IPS-20b (cell line): Measurements from ENCODE around the gene L1CAM.

Experiments
- H3K27ac ChIP-seq: one replicate; pipeline ENCODE4 v1.5.1; 2013; ENCODE audit warnings: low read length
- H3K27me3 ChIP-seq: 2 replicates; pipeline ENCODE4 v1.6.1; 2013; ENCODE audit warnings: mild to moderate bottlenecking, low read length, inconsistent platforms; ENCODE audit not compliant: insufficient read depth
- H3K36me3 ChIP-seq: 2 replicates; pipeline ENCODE4 v1.6.1; 2013; ENCODE audit warnings: low read depth, mild to moderate bottlenecking, inconsistent platforms, low read length, moderate library complexity; ENCODE audit not compliant: insufficient read depth
- H3K4me1 ChIP-seq: 2 replicates; pipeline ENCODE4 v1.6.1; 2013; ENCODE audit warnings: mild to moderate bottlenecking, control low read depth, inconsistent platforms, low read length, moderate library complexity; ENCODE audit not compliant: insufficient read depth
- H3K4me3 ChIP-seq: 2 replicates; pipeline ENCODE4 v1.5.1; 2013; ENCODE audit warnings: mild to moderate bottlenecking, low read length, inconsistent platforms
- H3K9ac ChIP-seq: 2 replicates; pipeline ENCODE4 v1.6.1; 2013; ENCODE audit warnings: low read depth, mild to moderate bottlenecking, inconsistent platforms, low read length, moderate library complexity
- H3K9me3 ChIP-seq: 2 replicates; pipeline ENCODE4 v1.6.1; 2013; ENCODE audit warnings: mild to moderate bottlenecking, low read depth, low read length, inconsistent platforms; ENCODE audit not compliant: insufficient read depth

L1CAM gene

GRCh38 chrX:153889123-153889522 is 3.1 kb upstream of the L1CAM start:
- Histone ChIP-seq H3K36me3 (no peaks in the 10 kb centered on the region), H3K9ac (no peak overlapping the region), H3K27me3 (peaks cover 36% of the 10 kb centered on the region), H3K9me3 (no peaks in the 10 kb centered on the region), H3K27ac (no peak overlapping the region), H3K4me1 (peaks cover 3% of the 10 kb centered on the region; the same call in 1 of the 2 replicates), H3K4me3 (no peak overlapping the region)

DNA sequence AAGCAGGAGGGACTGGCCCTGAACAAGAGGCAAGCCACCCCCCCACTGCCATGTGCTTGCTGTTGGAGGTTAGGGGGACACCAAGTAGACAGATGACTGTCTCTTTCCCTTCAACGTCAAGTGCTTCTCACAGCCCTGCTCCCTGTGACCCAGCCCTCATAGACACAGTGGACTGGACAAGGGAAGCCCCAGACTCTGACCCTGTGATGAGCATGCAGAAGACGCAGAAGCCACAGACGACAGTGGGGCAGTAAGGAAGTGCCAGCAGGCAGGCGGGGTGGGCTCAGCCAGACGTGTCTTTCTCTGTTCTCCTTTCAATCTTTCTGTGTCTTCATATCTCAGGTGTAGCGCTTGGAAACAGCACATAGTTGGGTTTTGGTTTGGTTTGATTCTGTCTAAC is 2.4 kb upstream of the L1CAM start:
- no peak overlapping the region for H3K27ac ChIP-seq
- H3K9ac ChIP-seq = no peak overlapping the region

DNA sequence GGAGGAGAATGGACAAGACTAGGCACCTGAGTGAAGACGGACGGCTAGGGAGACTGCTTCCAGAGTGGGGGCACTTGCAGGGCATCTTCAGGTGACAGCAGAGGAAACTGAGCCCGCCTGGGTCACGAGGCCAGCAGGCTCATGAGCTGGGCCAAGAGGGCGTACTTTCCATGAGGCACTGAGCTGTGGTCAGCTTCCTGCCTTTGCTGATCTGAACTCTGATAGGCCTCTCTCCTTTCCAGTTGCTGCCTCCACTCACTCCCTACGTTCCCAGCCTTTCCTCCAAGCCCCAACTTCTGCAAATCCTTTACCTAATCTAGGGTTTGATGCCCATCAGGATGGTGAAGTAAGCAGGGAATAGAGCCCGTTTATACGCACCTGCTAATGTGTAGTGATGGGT is 1.4 kb upstream of the L1CAM start:
- Histone ChIP-seq H3K9me3 (no peaks in the 10 kb centered on the region), H3K27me3 (peaks cover 36% of the 10 kb centered on the region), H3K4me3 (peak overlapping the region; percentile 58; the same call in 1 of the 2 replicates), H3K36me3 (no peaks in the 10 kb centered on the region), H3K27ac (no peak overlapping the region), H3K9ac (0 out of 2 replicates have a peak overlapping the region, but pooled peaks have one; percentile 32), H3K4me1 (peaks cover 3% of the 10 kb centered on the region; the same call in 1 of the 2 replicates)

More for the DNA sequence above, 2.4 kb upstream of the L1CAM start:
- Histone ChIP-seq H3K9me3 (no peaks in the 10 kb centered on the region), H3K36me3 (no peaks in the 10 kb centered on the region), H3K27me3 (peaks cover 36% of the 10 kb centered on the region), H3K4me3 (no peak overlapping the region), H3K4me1 (peaks cover 3% of the 10 kb centered on the region; the same call in 1 of the 2 replicates)

- Histone ChIP-seq H3K36me3 (no peaks in the 10 kb centered on the region), H3K4me1 (peaks cover 3% of the 10 kb centered on the region; the same call in 1 of the 2 replicates), H3K4me3 (peak overlapping the region; percentile 58; the same call in 1 of the 2 replicates), H3K27me3 (peaks cover 36% of the 10 kb centered on the region), H3K27ac (no peak overlapping the region), H3K9me3 (no peaks in the 10 kb centered on the region), H3K9ac (peak overlapping the region; percentile 32; the same call in 1 of the 2 replicates)
These were observed 942 bp upstream of the L1CAM start for GRCh38 chrX:153886915-153887314.

GRCh38 chrX:153885208-153885787 is 675 bp downstream of the L1CAM start:
- no peak overlapping the region for H3K9ac ChIP-seq
- no peak overlapping the region for H3K27ac ChIP-seq
- H3K9me3 ChIP-seq = no peaks in the 10 kb centered on the region
- H3K4me3 ChIP-seq = peak overlapping the region; percentile 45; the same call in 1 of the 2 replicates
- H3K36me3 ChIP-seq = no peaks in the 10 kb centered on the region
- H3K4me1 ChIP-seq = peaks cover 3% of the 10 kb centered on the region; the same call in 1 of the 2 replicates
- peaks cover 36% of the 10 kb centered on the region for H3K27me3 ChIP-seq

DNA sequence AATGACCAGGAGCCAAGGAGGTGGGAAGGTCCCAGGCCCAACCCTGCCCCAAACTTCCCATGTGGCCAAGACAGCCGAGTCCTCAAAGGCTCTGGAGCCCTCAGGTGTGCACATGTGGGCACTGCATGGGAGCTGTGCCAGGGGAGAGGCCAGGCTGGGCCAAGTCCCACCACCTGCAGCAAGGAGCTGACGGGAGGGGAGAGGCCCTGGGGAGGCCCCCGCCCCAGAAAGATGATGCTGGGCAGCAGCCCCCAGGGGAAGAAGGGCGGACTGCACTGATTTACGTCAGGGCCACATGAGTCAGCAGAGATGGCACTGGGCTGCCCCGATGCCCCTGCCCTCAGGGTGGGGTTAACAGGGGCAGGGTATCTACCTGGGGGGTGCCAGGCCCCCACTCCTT is 1.4 kb downstream of the L1CAM start:
- Histone ChIP-seq H3K9ac (no peak overlapping the region), H3K4me3 (peak overlapping the region; percentile 45; the same call in 1 of the 2 replicates), H3K27ac (no peak overlapping the region), H3K27me3 (peaks cover 36% of the 10 kb centered on the region), H3K4me1 (peaks cover 8% of the 10 kb centered on the region), H3K9me3 (no peaks in the 10 kb centered on the region), H3K36me3 (no peaks in the 10 kb centered on the region)

DNA sequence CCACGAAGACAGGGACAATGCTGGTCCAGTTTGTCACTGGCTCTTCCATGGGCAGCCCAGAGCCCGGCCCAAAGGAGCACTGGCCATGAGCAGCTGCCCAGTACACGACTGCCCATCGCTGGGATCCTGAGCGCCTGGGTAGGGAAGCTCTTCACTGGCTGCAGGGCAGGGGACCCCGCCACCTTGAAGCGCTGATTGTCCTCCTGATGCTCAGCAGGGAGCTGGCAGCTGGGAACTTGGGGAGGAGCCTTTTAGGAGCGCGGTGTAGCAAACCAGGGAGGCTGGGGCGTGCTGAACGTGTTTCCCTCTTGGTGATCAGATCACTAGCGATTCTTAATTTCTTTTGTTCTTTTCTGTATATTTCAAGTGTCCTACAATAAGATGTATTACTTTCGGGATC is 1.8 kb downstream of the L1CAM start:
- Histone ChIP-seq H3K27me3 (peaks cover 36% of the 10 kb centered on the region), H3K36me3 (no peaks in the 10 kb centered on the region), H3K27ac (no peak overlapping the region), H3K4me3 (no peak overlapping the region), H3K9me3 (no peaks in the 10 kb centered on the region), H3K9ac (no peak overlapping the region), H3K4me1 (peaks cover 9% of the 10 kb centered on the region)

DNA sequence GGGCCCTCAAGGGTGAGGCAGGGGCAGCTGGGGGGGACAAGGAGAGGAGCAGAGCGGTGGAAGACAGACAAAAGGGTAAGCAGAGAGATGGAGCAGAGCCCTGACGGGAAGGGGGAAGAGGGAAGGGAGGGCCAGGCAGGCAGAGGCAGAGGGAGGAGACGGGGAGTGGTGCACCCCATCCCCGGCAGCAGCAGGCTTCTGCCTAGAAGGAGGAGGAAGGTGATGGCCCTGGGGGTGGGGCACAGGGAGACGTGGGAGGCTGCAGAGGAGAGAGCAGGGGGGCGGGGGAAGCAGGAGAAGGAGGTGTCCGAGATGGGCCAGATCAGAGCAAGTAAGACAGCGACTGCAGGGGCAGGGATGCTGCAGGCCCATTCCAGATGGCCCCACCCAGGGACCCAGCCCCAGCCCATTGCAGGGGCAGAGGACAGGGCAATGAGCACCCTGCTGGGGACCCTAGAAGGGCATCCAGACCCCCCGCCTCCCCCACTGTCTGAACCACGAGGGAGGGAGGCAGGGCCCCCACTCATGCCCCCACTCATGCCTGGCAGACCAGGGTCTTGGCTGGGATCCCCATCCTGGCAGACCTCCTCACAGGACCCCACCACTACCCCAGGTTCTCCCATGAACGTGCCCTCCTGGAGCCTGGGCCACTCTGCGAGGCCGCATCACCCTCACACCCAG is 2.7 kb downstream of the L1CAM start:
- Histone ChIP-seq H3K27me3 (peaks cover 34% of the 10 kb centered on the region), H3K4me1 (peaks cover 9% of the 10 kb centered on the region), H3K27ac (no peak overlapping the region), H3K9ac (no peak overlapping the region), H3K36me3 (no peaks in the 10 kb centered on the region), H3K4me3 (no peak overlapping the region), H3K9me3 (no peaks in the 10 kb centered on the region)

DNA sequence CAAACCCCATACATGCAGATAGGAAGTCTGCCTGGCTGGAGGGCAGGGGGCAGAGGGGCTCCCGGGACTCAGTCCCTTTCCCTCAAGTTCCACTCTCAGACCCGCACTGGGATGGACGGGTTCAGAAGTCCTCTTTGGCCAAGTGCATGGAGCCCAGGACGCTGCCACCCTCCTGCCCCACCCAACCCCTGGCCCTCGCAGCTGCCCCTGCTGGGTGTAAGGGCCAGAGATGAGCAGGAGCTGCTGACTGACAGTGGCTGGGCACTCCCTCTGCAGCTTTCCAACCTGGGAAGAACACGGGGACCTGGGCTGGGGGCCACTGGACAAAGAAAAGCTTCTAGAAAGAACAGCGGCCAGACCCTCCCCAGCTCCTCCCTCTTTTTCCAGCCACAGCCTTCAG is 3.4 kb downstream of the L1CAM start:
- Histone ChIP-seq H3K36me3 (no peaks in the 10 kb centered on the region), H3K27ac (no peak overlapping the region), H3K9ac (no peak overlapping the region), H3K4me1 (peaks cover 16% of the 10 kb centered on the region), H3K4me3 (no peak overlapping the region), H3K9me3 (no peaks in the 10 kb centered on the region), H3K27me3 (peaks cover 32% of the 10 kb centered on the region)

DNA sequence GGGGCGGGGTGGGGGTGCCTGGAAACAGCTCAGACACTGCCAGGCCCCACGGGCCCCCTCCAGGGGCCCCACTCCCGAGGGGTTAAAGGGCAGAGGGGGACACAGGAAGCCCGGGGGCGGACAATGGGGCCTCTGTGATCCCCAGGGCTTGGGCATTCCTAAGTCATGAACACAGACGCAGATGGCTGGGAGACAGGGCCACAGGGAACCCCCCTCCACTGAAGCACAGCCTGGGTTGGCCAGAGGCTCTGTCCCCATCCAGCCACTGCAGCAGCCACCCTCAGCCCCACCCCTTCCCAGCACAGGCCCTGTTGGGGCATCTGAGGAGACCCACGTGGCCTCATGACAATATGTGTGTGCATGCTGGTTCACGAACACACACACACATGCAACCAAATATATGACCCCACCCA is 3.9 kb downstream of the L1CAM start:
- Histone ChIP-seq H3K9ac (no peak overlapping the region), H3K9me3 (no peaks in the 10 kb centered on the region), H3K27me3 (peaks cover 27% of the 10 kb centered on the region), H3K4me3 (no peak overlapping the region), H3K27ac (no peak overlapping the region), H3K4me1 (peaks cover 15% of the 10 kb centered on the region), H3K36me3 (no peaks in the 10 kb centered on the region)

GRCh38 chrX:153881281-153881680 is 4.7 kb downstream of the L1CAM start:
- Histone ChIP-seq H3K9me3 (no peaks in the 10 kb centered on the region), H3K9ac (no peak overlapping the region), H3K4me3 (no peak overlapping the region), H3K4me1 (peaks cover 14% of the 10 kb centered on the region), H3K36me3 (no peaks in the 10 kb centered on the region), H3K27me3 (peaks cover 21% of the 10 kb centered on the region), H3K27ac (no peak overlapping the region)

GRCh38 chrX:153880440-153880815 is 5.5 kb downstream of the L1CAM start:
- H3K9ac ChIP-seq = no peak overlapping the region
- peaks cover 21% of the 10 kb centered on the region for H3K27me3 ChIP-seq
- H3K4me3 ChIP-seq = no peak overlapping the region
- no peaks in the 10 kb centered on the region for H3K9me3 ChIP-seq
- no peaks in the 10 kb centered on the region for H3K36me3 ChIP-seq
- H3K4me1 ChIP-seq = peaks cover 17% of the 10 kb centered on the region
- no peak overlapping the region for H3K27ac ChIP-seq
